Mammary epithelial cell (primary cell): ENCODE measurements around the gene CMBL.

ENCODE experiments used
- EZH2 ChIP-seq: IDR thresholded peaks from 2 replicates; pipeline ENCODE4 v1.6.1; 2012; ENCODE audit warnings: low read length, inconsistent platforms, borderline replicate concordance
- TF ChIP-seq, protein P1 (sequence below), 2 donors: IDR thresholded peaks in 1 of 2; conservative IDR thresholded peaks in 1 of 2; 2 replicates each; pipeline ENCODE4 v1.5.1; 2011 to 2012; ENCODE audit warnings: inconsistent platforms in 2 of 2, low read length in 2 of 2, mild to moderate bottlenecking in 2 of 2, control low read depth in 1 of 2, low read depth in 1 of 2; ENCODE audit not compliant: insufficient read depth in 1 of 2; ENCODE audit errors: extremely low read depth in 1 of 2

DNA sequence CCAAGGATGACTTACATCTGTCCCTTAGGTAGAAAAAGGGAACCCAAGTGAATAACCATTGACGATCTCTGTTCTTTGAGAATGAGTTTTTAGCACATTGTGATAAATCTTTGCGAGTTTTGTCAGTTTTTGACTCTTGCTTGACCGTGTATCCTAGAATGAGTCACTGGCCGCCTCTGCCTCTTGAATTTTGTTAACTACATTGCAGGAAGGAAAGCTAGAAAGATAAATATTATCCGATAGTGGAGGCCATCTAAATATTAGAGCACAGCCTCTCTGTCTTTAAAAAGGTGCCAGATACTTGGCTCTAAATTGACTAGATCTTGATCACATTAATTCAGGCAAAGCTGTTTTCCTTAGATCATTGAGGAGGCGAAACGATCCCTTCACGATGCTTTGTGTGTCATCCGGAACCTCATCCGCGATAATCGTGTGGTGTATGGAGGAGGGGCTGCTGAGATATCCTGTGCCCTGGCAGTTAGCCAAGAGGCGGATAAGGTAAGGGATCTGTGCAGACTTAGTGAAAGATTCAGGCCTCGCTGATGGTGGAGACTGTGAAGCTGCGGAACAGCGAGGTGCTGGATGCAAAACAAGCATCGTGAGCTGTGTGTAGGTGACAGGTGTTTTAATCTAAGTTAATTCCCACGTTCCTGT lies 45.5 kb downstream of the CMBL start:
- TF ChIP-seq, protein P1, sequence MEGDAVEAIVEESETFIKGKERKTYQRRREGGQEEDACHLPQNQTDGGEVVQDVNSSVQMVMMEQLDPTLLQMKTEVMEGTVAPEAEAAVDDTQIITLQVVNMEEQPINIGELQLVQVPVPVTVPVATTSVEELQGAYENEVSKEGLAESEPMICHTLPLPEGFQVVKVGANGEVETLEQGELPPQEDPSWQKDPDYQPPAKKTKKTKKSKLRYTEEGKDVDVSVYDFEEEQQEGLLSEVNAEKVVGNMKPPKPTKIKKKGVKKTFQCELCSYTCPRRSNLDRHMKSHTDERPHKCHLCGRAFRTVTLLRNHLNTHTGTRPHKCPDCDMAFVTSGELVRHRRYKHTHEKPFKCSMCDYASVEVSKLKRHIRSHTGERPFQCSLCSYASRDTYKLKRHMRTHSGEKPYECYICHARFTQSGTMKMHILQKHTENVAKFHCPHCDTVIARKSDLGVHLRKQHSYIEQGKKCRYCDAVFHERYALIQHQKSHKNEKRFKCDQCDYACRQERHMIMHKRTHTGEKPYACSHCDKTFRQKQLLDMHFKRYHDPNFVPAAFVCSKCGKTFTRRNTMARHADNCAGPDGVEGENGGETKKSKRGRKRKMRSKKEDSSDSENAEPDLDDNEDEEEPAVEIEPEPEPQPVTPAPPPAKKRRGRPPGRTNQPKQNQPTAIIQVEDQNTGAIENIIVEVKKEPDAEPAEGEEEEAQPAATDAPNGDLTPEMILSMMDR (conservative IDR thresholded peaks at IDR 0.05 in 1 of 2, IDR thresholded peaks at IDR 0.05 in 1 of 2; ENCODE audit: extremely low read depth in 1 of 2, insufficient read depth in 1 of 2, low read depth in 1 of 2, low read length in 2 of 2), result no peak
- TF ChIP-seq EZH2, result no peak
